C4-2B (cell line): ENCODE results near the gene REV1.

Experiments
- CTCF ChIP-seq: fragments of 450-650 bp; conservative IDR thresholded peaks from 2 replicates; pipeline ENCODE4 v1.5.1; 2017; ENCODE audit warnings: mild to moderate bottlenecking
- ZFX ChIP-seq: fragments of 450-650 bp; IDR thresholded peaks from 2 replicates; pipeline ENCODE4 v1.6.1; 2017

- TF ChIP-seq ZFX (no peak), CTCF (no peak)
Measured at GRCh38 chr2:99451686-99452085, 38.1 kb downstream of the REV1 start.
